B cell (primary cell): Measurements from ENCODE around the gene FFAR3. TPM values are rescaled to one million over a fixed set of nuclear protein-coding genes. Genes with fewer than 3 reads are reported as not detected.

Experiments used
- ATAC-seq: fragments of 200-7000 bp; cut with Tn5 transposase; one replicate; pipeline ENCODE4 v1.10.0; 2021; ENCODE audit warnings: low read depth, mild to moderate bottlenecking, moderate number of reproducible peaks, moderate library complexity
- CTCF ChIA-PET: fragments of 350-600 bp; sonication (Branson Sonifier 250); formaldehyde crosslinking; loops from one replicate; lab custom pipeline; 2021; ENCODE audit warnings: antibody characterized with exemption, inconsistent platforms; lab: Charles Lee
- POLR2A ChIA-PET: fragments of 350-600 bp; sonication (Branson Sonifier 250); formaldehyde crosslinking; loops from one replicate; lab custom pipeline; 2021; ENCODE audit warnings: antibody characterized with exemption; lab: Charles Lee
- DNase-seq: peaks from one replicate; pipeline ENCODE4 v3.0.0; 2013
- H2AFZ ChIP-seq: 2 replicates; pipeline ENCODE4 v1.6.1; 2012; ENCODE audit warnings: mild to moderate bottlenecking, low read depth, low read length; ENCODE audit not compliant: insufficient read depth, poor library complexity, severe bottlenecking
- H3K27ac ChIP-seq, 2 donors: 1 replicate in 1 of 2; 2 replicates in 1 of 2; pipeline ENCODE4 v1.5.1; 2012 to 2013; ENCODE audit warnings: low read length in 2 of 2, mild to moderate bottlenecking in 2 of 2, moderate library complexity in 1 of 2
- H3K27me3 ChIP-seq, 4 experiments: fragments of 200-600 bp in 1 of 4; sonication (generic) in 1 of 4; replicated peaks in 1 of 4; 1 replicate in 2 of 4; 2 replicates in 2 of 4; pipeline versions ENCODE4 v1.6.1 to v1.7.0; 2013 to 2016; ENCODE audit warnings: low read length in 3 of 4, mild to moderate bottlenecking in 2 of 4, mixed read lengths in 1 of 4, moderate library complexity in 1 of 4; ENCODE audit not compliant: insufficient read depth in 4 of 4, control insufficient read depth in 3 of 4; ENCODE audit errors: control extremely low read depth in 1 of 4
- H3K36me3 ChIP-seq, 2 experiments: replicated peaks in 1 of 2; 1 replicate in 1 of 2; 2 replicates in 1 of 2; pipeline versions ENCODE4 v1.6.1 to v1.7.1; 2013; ENCODE audit warnings: low read length in 1 of 2; ENCODE audit not compliant: insufficient read depth in 2 of 2, control insufficient read depth in 1 of 2; ENCODE audit errors: control extremely low read depth in 1 of 2, extremely low read depth in 1 of 2
- H3K4me1 ChIP-seq, 2 donors: fragments of 200-600 bp in 1 of 2; sonication (generic) in 1 of 2; 1 replicate in 1 of 2; 2 replicates in 1 of 2; pipeline versions ENCODE4 v1.5.1 to v1.6.1; 2013 to 2017; ENCODE audit warnings: low read length in 2 of 2; ENCODE audit not compliant: control insufficient read depth in 2 of 2, insufficient read depth in 2 of 2
- H3K4me2 ChIP-seq: replicated peaks from 2 replicates; pipeline ENCODE3; 2012; ENCODE audit warnings: mild to moderate bottlenecking, low read depth, low read length; ENCODE audit not compliant: poor library complexity, severe bottlenecking
- H3K4me3 ChIP-seq, 5 experiments: fragments of 200-600 bp in 1 of 5; sonication (generic) in 1 of 5; 1 replicate in 3 of 5; 2 replicates in 2 of 5; pipeline versions ENCODE4 v1.5.1 to v1.7.0; 2011 to 2016; ENCODE audit warnings: low read length in 4 of 5, mild to moderate bottlenecking in 4 of 5, low read depth in 2 of 5, control low read depth in 1 of 5, moderate library complexity in 1 of 5; ENCODE audit not compliant: insufficient read depth in 1 of 5; ENCODE audit errors: control extremely low read depth in 1 of 5, extremely low read depth in 1 of 5
- H3K79me2 ChIP-seq: fragments of 200-600 bp; sonication (generic); one replicate; pipeline ENCODE4 v1.6.0; 2016; ENCODE audit warnings: low read length; ENCODE audit not compliant: control insufficient read depth, insufficient read depth
- H3K9ac ChIP-seq: fragments of 200-600 bp; sonication (generic); 2 replicates; pipeline ENCODE4 v1.6.1; 2017; ENCODE audit warnings: mild to moderate bottlenecking, low read length, moderate library complexity
- H3K9me3 ChIP-seq, 3 donors: one replicate each; pipeline versions ENCODE4 v1.6.1 to v1.7.1; 2013; ENCODE audit warnings: low read length in 2 of 3; ENCODE audit not compliant: control insufficient read depth in 2 of 3, insufficient read depth in 1 of 3; ENCODE audit errors: control extremely low read depth in 1 of 3
- H4K20me1 ChIP-seq: 2 replicates; pipeline ENCODE4 v1.6.0; 2012; ENCODE audit warnings: mild to moderate bottlenecking, low read length; ENCODE audit not compliant: insufficient read depth, control insufficient read depth, poor library complexity, severe bottlenecking
- H3K27ac Mint-ChIP-seq: one replicate; pipeline ENCODE4 v1.8.0; 2021; ENCODE audit warnings: mixed read lengths
- H3K27me3 Mint-ChIP-seq: one replicate; pipeline ENCODE4 v1.8.0; 2021; ENCODE audit warnings: mixed read lengths
- H3K4me1 Mint-ChIP-seq: one replicate; pipeline ENCODE4 v1.8.0; 2021; ENCODE audit warnings: mixed read lengths
- H3K4me3 Mint-ChIP-seq: one replicate; pipeline ENCODE4 v1.8.0; 2021; ENCODE audit warnings: mixed read lengths
- H3K9me3 Mint-ChIP-seq: one replicate; pipeline ENCODE4 v1.8.0; 2022; ENCODE audit warnings: mixed read lengths; ENCODE audit not compliant: insufficient read depth
- CTCF ChIP-seq: fragments of 200-600 bp; IDR thresholded peaks from one replicate; pipeline ENCODE4 v1.8.0; 2022; ENCODE audit warnings: antibody characterized with exemption, mild to moderate bottlenecking
- EZH2 ChIP-seq: IDR thresholded peaks from 2 replicates; pipeline ENCODE4 v1.6.1; 2012; ENCODE audit warnings: borderline replicate concordance, low read depth, mild to moderate bottlenecking, moderate library complexity, low read length; ENCODE audit not compliant: insufficient read depth, poor library complexity, severe bottlenecking
- WGBS: methylation state at CpG from one replicate; pipeline ENCODE4 v1.1.5; 2013; ENCODE audit warnings: missing lambda C conversion rate; ENCODE audit not compliant: insufficient coverage; 5-methylcytosine and 5-hydroxymethylcytosine counted together
- intact Hi-C: fragments of 100-400 bp; cut with micrococcal nuclease; formaldehyde crosslinking; loops from one replicate; pipeline ENCODE4 v1.10.0; 2022
- polyA plus RNA-seq: library from polyadenylated mRNA; depleted of rRNA; stranded (reverse); fragments of >200 nt; gene quantifications from 2 replicates; pipeline ENCODE4 v1.2.3, GENCODE V29; 2012
- total RNA-seq, 2 donors: library from RNA; stranded (reverse); fragments of 120-200 nt in 1 of 2; gene quantifications; 1 replicate in 1 of 2; 2 replicates in 1 of 2; pipeline versions ENCODE4 v1.2.3 to v1.2.4, GENCODE V29; 2013 to 2022

FFAR3 gene
- total and polyA plus RNA-seq, 2 donors (not counting 1 experiment from before 2014, with no cell fraction given) = 0.63 TPM; not detected in 1

GRCh38 chr19:35340431-35340830, 17.8 kb upstream of the FFAR3 start:
- Histone ChIP-seq H3K4me1 (peaks cover 72 to 91% of the 10 kb centered on the region in 2 donors), H3K9ac (no peak overlapping the region), H3K27ac (no peak overlapping the region), H3K27me3 (no peaks in the 10 kb centered on the region), H3K9me3 (no peaks in the 10 kb centered on the region), H2AFZ (no peak overlapping the region), H4K20me1 (peaks cover 100% of the 10 kb centered on the region), H3K36me3 (peaks cover 7 to 93% of the 10 kb centered on the region in 2 experiments), H3K4me2 (no peak overlapping the region), H3K4me3 (no peak overlapping the region), H3K79me2 (peaks cover 55% of the 10 kb centered on the region)
- intact Hi-C loops = loop anchor here (10.0 kb wide), 1 partner anchor 374 kb away; the partner anchor contains the start of gene KMT2B
- POLR2A ChIA-PET = no interaction called here
- ATAC-seq (no peak), DNase-seq (no peak)
- Mint-ChIP-seq H3K27me3 (no peaks in the 10 kb centered on the region), H3K9me3 (no peaks in the 10 kb centered on the region), H3K4me1 (peaks cover 76% of the 10 kb centered on the region), H3K4me3 (no peak overlapping the region), H3K27ac (peak overlapping the region; percentile 41)
- CTCF ChIA-PET = interaction anchor here (0.7 to 1.7 kb wide), 2 partner anchors 13 to 23 kb away, joined by 3 to 7 read pairs; no protein-coding TSS in a partner anchor
- 96% methylated on average over 8 of the region's 11 CpGs for WGBS
- no peak for TF ChIP-seq CTCF
- no peak for TF ChIP-seq EZH2

- DNase-seq = no peak
- Histone ChIP-seq H2AFZ (no peak overlapping the region), H3K27ac (peak overlapping the region in 1 of 2 donors; percentile 32), H3K36me3 (peaks cover 7 to 93% of the 10 kb centered on the region in 2 experiments), H3K4me1 (peaks cover 72 to 91% of the 10 kb centered on the region in 2 donors), H3K27me3 (no peaks in the 10 kb centered on the region), H3K4me3 (no peak overlapping the region), H3K79me2 (peaks cover 49% of the 10 kb centered on the region), H4K20me1 (peaks cover 100% of the 10 kb centered on the region), H3K9ac (no peak overlapping the region), H3K4me2 (no peak overlapping the region), H3K9me3 (no peaks in the 10 kb centered on the region)
- intact Hi-C loops = loop anchor here (10.0 kb wide), 1 partner anchor 374 kb away; the partner anchor contains the start of gene KMT2B
- peak overlapping the region; percentile 83 for H3K27ac Mint-ChIP-seq
- no peak for ATAC-seq
- 97% methylated on average over 14 of the region's 16 CpGs for WGBS
- ChIA-PET POLR2A (no interaction called here), CTCF (interaction anchor here (0.7 to 1.1 kb wide), 2 partner anchors 12 to 345 kb away, joined by 3 read pairs; no protein-coding TSS in a partner anchor)
- H3K27me3 Mint-ChIP-seq = no peaks in the 10 kb centered on the region
- TF ChIP-seq EZH2 = no peak
- TF ChIP-seq CTCF = no peak
- H3K9me3 Mint-ChIP-seq = no peaks in the 10 kb centered on the region
- H3K4me3 Mint-ChIP-seq = no peak overlapping the region
- H3K4me1 Mint-ChIP-seq = peaks cover 76% of the 10 kb centered on the region
Observed at GRCh38 chr19:35341006-35341405, 17.3 kb upstream of the FFAR3 start.
